ENCODE data around the gene CDK6.

Gene CDK6

GRCh38 chr7:92671505-92672169 is 164.7 kb downstream of the CDK6 start:
- DNase-seq = no peak

- DNase-seq = no peak
These were observed 166.0 kb downstream of the CDK6 start for GRCh38 chr7:92670204-92670851.

- DNase-seq = no peak
These were observed 166.7 kb downstream of the CDK6 start for GRCh38 chr7:92669616-92670165.

GRCh38 chr7:92668564-92668963 is 167.8 kb downstream of the CDK6 start:
- no peak for DNase-seq

- no peak for DNase-seq
These were observed 168.4 kb downstream of the CDK6 start for GRCh38 chr7:92667816-92668535.

GRCh38 chr7:92665926-92666325 is 170.4 kb downstream of the CDK6 start:
- DNase-seq = no peak

GRCh38 chr7:92661651-92662050 is 174.7 kb downstream of the CDK6 start:
- DNase-seq = no peak

GRCh38 chr7:92658671-92659070 is 177.7 kb downstream of the CDK6 start:
- DNase-seq = no peak

- DNase-seq = no peak
These were observed 179.0 kb downstream of the CDK6 start for GRCh38 chr7:92657391-92657790.

GRCh38 chr7:92656121-92656520 is 180.3 kb downstream of the CDK6 start:
- DNase-seq = no peak

GRCh38 chr7:92655346-92655884 is 181.0 kb downstream of the CDK6 start:
- no peak for DNase-seq

GRCh38 chr7:92653136-92653535 is 183.2 kb downstream of the CDK6 start:
- DNase-seq = no peak

GRCh38 chr7:92652536-92652935 is 183.8 kb downstream of the CDK6 start:
- no peak for DNase-seq

- DNase-seq = no peak
These were observed 186.0 kb downstream of the CDK6 start for GRCh38 chr7:92650391-92650790.

GRCh38 chr7:92648067-92648466 is 188.3 kb downstream of the CDK6 start:
- no peak for DNase-seq

- no peak for DNase-seq
These were observed 188.7 kb downstream of the CDK6 start for GRCh38 chr7:92647652-92648051.

GRCh38 chr7:92647011-92647625 is 189.3 kb downstream of the CDK6 start:
- no peak for DNase-seq

GRCh38 chr7:92645114-92646061 is 191.0 kb downstream of the CDK6 start:
- DNase-seq = no peak

GRCh38 chr7:92644406-92645113 is 191.8 kb downstream of the CDK6 start:
- no peak for DNase-seq

- no peak for DNase-seq
These were observed 192.6 kb downstream of the CDK6 start for GRCh38 chr7:92643821-92644220.

- peak; percentile 42 for DNase-seq
These were observed 194.4 kb downstream of the CDK6 start for GRCh38 chr7:92641921-92642511.
